Liver (tissue), 3 donors: ENCODE measurements around the gene PSEN2.

Experiments
- CTCF ChIP-seq: fragments of 150-350 bp; IDR thresholded peaks from 2 replicates; pipeline ENCODE4 v1.5.1; 2017; ENCODE audit warnings: improper control_type of control experiment, low read depth, low read length; ENCODE audit not compliant: missing input control
- EGR1 ChIP-seq, 2 donors: IDR thresholded peaks; 2 replicates each; pipeline ENCODE4 v1.6.1; 2016 to 2018; ENCODE audit warnings: antibody characterized with exemption in 2 of 2, low read depth in 2 of 2
- GABPA ChIP-seq, 2 donors: IDR thresholded peaks in 1 of 2; conservative IDR thresholded peaks in 1 of 2; 2 replicates each; pipeline ENCODE4 v1.6.1; 2016; ENCODE audit warnings: antibody characterized with exemption in 2 of 2, mild to moderate bottlenecking in 1 of 2, moderate library complexity in 1 of 2
- MAX ChIP-seq: IDR thresholded peaks from 2 replicates; pipeline ENCODE4 v1.6.1; 2016; ENCODE audit warnings: antibody characterized with exemption
- RAD21 ChIP-seq, 2 donors: IDR thresholded peaks; 2 replicates each; pipeline ENCODE4 v1.6.1; 2016; ENCODE audit warnings: antibody characterized with exemption in 2 of 2, mild to moderate bottlenecking in 2 of 2
- TAF1 ChIP-seq: conservative IDR thresholded peaks from 2 replicates; pipeline ENCODE4 v1.6.1; 2016; ENCODE audit warnings: antibody characterized with exemption, mild to moderate bottlenecking
- TF ChIP-seq, protein P1 (sequence below): IDR thresholded peaks from 2 replicates; pipeline ENCODE4 v1.6.1; 2016; ENCODE audit warnings: antibody characterized with exemption, mild to moderate bottlenecking
- donor health status: healthy.
- donor health status: healthy.

DNA sequence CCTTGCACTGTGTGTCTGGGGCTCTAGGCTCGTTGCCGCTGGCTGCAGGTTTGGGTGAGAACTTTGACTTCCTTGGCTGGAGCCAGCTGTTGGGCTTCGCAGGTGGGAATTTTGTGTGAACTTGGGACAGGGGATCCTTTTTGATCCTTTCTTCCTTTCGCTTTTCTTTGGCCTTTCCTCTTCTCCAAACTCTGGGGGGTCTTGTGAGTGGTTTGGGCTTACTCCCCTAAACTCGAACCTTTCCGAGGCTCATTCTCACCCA is 70.3 kb downstream of the PSEN2 start:
- TF ChIP-seq TAF1 = no peak
- TF ChIP-seq CTCF = no peak
- no peak for TF ChIP-seq GABPA (IDR thresholded peaks at IDR 0.05 in 1 of 2, conservative IDR thresholded peaks at IDR 0.05 in 1 of 2)
- TF ChIP-seq, protein P1, sequence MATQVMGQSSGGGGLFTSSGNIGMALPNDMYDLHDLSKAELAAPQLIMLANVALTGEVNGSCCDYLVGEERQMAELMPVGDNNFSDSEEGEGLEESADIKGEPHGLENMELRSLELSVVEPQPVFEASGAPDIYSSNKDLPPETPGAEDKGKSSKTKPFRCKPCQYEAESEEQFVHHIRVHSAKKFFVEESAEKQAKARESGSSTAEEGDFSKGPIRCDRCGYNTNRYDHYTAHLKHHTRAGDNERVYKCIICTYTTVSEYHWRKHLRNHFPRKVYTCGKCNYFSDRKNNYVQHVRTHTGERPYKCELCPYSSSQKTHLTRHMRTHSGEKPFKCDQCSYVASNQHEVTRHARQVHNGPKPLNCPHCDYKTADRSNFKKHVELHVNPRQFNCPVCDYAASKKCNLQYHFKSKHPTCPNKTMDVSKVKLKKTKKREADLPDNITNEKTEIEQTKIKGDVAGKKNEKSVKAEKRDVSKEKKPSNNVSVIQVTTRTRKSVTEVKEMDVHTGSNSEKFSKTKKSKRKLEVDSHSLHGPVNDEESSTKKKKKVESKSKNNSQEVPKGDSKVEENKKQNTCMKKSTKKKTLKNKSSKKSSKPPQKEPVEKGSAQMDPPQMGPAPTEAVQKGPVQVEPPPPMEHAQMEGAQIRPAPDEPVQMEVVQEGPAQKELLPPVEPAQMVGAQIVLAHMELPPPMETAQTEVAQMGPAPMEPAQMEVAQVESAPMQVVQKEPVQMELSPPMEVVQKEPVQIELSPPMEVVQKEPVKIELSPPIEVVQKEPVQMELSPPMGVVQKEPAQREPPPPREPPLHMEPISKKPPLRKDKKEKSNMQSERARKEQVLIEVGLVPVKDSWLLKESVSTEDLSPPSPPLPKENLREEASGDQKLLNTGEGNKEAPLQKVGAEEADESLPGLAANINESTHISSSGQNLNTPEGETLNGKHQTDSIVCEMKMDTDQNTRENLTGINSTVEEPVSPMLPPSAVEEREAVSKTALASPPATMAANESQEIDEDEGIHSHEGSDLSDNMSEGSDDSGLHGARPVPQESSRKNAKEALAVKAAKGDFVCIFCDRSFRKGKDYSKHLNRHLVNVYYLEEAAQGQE = no peak
- TF ChIP-seq MAX = no peak
- no peak for TF ChIP-seq EGR1 (IDR thresholded peaks at IDR 0.05; ENCODE audit: low read depth in 2 of 2)
- no peak for TF ChIP-seq RAD21 (IDR thresholded peaks at IDR 0.05)
